Measurements from ENCODE around the gene VARS2.
A peak's percentile ranks its signal among the peaks of the same experiment; 100 is the strongest.

Gene VARS2

DNA sequence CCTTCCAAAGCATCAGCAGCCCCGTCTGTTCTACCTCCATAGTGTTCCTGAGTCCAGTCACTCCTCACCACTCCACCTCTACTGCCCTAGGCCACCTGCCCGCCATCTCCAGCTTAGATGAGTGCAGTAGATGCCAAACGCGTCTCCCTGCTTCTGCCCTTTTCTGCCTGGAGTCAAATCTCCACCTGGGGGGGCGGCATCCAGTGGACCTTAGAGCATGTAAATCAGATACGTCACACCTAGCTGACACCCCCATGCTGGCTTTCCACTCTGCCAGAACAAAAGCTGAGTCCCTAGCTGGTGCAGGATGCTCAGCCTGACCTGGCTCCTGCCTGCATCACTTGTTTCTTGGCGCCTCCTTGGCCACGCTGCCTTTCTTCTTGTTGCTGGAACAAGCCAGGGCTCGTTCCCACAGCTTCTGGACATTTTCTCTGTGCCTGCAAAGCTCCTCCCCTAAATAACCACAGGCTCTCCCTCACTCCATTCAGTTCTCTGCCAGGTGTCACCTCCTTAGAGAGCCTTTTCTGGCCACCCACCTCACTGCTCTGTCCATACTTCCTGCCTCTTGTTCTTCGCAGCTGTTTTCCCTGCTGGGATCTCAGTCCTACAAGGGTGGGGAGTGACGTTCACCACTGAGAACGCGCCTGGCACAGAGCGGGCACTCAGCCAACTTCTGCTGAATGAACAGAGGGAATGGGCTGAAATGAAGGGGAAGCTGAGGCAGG lies 24.0 kb upstream of the VARS2 start:
- DNase-seq (ENCODE audit: low spot score): no peak
- TF ChIP-seq, protein P1, sequence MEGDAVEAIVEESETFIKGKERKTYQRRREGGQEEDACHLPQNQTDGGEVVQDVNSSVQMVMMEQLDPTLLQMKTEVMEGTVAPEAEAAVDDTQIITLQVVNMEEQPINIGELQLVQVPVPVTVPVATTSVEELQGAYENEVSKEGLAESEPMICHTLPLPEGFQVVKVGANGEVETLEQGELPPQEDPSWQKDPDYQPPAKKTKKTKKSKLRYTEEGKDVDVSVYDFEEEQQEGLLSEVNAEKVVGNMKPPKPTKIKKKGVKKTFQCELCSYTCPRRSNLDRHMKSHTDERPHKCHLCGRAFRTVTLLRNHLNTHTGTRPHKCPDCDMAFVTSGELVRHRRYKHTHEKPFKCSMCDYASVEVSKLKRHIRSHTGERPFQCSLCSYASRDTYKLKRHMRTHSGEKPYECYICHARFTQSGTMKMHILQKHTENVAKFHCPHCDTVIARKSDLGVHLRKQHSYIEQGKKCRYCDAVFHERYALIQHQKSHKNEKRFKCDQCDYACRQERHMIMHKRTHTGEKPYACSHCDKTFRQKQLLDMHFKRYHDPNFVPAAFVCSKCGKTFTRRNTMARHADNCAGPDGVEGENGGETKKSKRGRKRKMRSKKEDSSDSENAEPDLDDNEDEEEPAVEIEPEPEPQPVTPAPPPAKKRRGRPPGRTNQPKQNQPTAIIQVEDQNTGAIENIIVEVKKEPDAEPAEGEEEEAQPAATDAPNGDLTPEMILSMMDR (IDR thresholded peaks at IDR 0.05): no peak
- Histone ChIP-seq H3K27ac (no peak overlapping the region), H3K4me3 (no peak overlapping the region)

DNA sequence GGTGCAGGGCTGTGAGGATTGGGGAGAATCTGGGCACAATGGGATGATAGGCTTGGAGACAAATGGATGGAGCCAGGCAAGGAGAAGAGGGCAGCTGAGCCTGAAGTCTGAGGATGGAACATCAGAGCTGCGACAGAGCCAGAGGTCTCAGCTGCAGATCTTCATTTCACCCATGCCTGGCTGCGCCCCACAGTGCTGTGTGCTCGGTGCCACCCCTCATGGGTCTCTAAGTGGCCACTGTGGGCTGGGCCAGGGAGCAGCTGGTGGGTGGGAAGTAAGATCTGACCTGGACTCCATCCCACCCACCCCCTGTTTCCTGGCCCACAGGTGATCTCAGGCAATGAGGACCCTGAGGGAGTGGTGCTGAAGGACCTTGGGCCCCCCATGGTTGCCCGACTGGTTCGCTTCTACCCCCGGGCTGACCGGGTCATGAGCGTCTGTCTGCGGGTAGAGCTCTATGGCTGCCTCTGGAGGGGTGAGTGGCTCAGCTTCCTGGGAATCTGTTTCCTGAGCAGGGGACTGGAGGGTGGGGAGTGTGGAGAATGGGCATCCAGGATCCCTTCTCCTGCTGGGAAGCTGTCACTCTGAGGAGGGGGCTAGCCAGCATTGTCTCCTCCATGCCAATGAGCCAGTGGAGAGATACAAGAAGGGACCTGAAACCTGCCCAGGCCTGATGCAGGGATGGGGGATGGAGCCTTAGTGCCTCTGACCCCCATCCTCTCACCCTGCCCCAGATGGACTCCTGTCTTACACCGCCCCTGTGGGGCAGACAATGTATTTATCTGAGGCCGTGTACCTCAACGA lies 23.2 kb upstream of the VARS2 start:
- no peak overlapping the region for H3K27ac ChIP-seq
- peak; percentile 69 for DNase-seq (ENCODE audit: low spot score)

DNA sequence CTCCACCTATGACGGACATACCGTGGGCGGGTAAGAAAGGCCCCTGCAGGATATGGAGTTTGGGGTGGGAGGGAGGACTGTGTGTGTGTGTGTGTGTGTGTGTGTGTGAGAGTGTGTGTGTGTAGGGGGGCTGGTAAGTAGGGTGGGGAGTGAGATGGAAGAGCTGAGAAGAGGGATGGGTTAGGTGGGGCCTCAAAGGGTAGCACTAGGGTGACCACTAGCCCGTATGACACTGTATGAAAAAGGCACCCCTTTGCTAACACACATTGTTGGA lies 22.7 kb upstream of the VARS2 start:
- H3K27ac ChIP-seq: no peak overlapping the region
- H3K4me3 ChIP-seq: no peak overlapping the region
- DNase-seq (ENCODE audit: low spot score): no peak
- TF ChIP-seq, protein P1 (IDR thresholded peaks at IDR 0.05): no peak

More for the DNA sequence above, 23.2 kb upstream of the VARS2 start:
- TF ChIP-seq, protein P1 (IDR thresholded peaks at IDR 0.05): no peak
- H3K4me3 ChIP-seq: no peak overlapping the region

DNA sequence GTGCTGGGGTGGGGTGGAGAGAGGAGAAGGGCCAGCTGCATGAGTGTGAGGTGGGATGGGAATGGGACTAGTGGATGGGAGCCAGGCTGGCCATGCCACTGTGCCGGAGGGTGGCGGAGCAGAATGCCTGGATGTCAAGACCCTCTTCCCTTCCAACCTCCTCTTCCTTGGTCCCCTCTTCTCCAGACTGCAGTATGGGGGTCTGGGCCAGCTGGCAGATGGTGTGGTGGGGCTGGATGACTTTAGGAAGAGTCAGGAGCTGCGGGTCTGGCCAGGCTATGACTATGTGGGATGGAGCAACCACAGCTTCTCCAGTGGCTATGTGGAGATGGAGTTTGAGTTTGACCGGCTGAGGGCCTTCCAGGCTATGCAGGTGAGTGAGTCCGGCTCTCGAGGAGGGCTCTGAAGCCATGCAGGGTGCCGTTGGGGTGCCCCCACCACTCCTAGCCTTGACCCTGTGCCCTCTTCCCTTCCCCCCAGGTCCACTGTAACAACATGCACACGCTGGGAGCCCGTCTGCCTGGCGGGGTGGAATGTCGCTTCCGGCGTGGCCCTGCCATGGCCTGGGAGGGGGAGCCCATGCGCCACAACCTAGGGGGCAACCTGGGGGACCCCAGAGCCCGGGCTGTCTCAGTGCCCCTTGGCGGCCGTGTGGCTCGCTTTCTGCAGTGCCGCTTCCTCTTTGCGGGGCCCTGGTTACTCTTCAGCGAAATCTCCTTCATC lies 22.1 kb upstream of the VARS2 start:
- DNase-seq (ENCODE audit: low spot score): peak; percentile 45
- H3K4me3 ChIP-seq: no peak overlapping the region
- H3K27ac ChIP-seq: no peak overlapping the region
- TF ChIP-seq, protein P1 (IDR thresholded peaks at IDR 0.05): no peak

DNA sequence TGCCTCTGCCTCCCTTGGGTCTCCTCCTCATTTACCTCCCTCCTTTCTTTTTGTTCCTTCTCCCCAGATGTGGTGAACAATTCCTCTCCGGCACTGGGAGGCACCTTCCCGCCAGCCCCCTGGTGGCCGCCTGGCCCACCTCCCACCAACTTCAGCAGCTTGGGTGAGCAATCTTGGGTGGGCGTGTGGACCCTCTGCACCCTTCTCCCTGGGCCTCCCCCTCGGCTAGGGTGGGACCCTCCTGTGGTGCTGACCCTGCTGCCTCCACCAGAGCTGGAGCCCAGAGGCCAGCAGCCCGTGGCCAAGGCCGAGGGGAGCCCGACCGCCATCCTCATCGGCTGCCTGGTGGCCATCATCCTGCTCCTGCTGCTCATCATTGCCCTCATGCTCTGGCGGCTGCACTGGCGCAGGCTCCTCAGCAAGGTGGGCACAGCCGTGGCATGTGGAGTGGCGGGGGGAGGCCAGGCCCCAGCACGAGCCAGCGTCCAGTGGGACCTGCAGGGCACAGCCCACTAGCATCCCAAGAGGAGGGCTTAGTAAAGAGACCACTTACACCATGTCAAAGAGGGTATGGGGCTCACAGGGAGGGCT lies 20.9 kb upstream of the VARS2 start:
- TF ChIP-seq, protein P1 (IDR thresholded peaks at IDR 0.05): no peak
- DNase-seq (ENCODE audit: low spot score): no peak
- Histone ChIP-seq H3K4me3 (no peak overlapping the region), H3K27ac (no peak overlapping the region)

DNA sequence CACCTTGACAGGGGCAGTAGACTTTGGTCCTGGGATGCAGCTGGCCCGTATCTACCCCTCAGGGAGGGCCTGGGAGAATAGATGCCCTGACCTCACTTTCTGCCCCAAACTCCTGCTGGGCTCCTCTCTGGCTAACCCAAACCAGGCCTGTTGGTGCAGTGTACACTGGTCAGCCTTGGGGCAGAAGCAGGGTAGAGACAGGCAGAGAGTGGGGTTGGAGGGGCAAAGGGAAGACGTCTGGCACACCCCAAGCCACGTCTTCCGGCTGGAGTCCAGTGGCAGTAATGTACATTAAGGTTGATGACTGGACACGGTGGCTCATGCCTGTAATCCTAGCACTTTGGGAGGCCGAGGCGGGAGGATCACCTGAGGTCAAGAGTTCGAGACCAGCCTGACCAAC lies 20.4 kb upstream of the VARS2 start:
- DNase-seq (ENCODE audit: low spot score): no peak
- Histone ChIP-seq H3K27ac (no peak overlapping the region), H3K4me3 (no peak overlapping the region)
- TF ChIP-seq, protein P1 (IDR thresholded peaks at IDR 0.05): no peak
